ENCODE results near the gene MRPL34.
A peak's percentile ranks its signal among the peaks of the same experiment; 100 is the strongest.

MRPL34 gene

GRCh38 chr19:17309198-17309964 lies 3.7 kb downstream of the MRPL34 start, which contains the start of gene DDA1:
Gene DDA1 (plus strand): TSS chr19:17309563. CDS start chr19:17309655, 92 bp downstream.
- peak; percentile 100 for DNase-seq (ENCODE audit: low read depth)
- no peak for TF ChIP-seq CTCF (IDR thresholded peaks at IDR 0.05; ENCODE audit: insufficient read depth, low read depth, low read length, missing control alignments)
- H3K4me3 ChIP-seq (ENCODE audit: low read depth, low read length), result peak within 1 kb of the TSS; percentile 95

- H3K4me3 ChIP-seq (ENCODE audit: low read depth, low read length), result peak overlapping the region; percentile 95
- no peak for TF ChIP-seq CTCF (IDR thresholded peaks at IDR 0.05; ENCODE audit: insufficient read depth, low read depth, low read length, missing control alignments)
- DNase-seq (ENCODE audit: low read depth), result no peak
Measured at GRCh38 chr19:17309965-17310461, 4.3 kb downstream of the MRPL34 start.

- TF ChIP-seq CTCF (IDR thresholded peaks at IDR 0.05; ENCODE audit: insufficient read depth, low read depth, low read length, missing control alignments), result no peak
- no peak overlapping the region for H3K4me3 ChIP-seq (ENCODE audit: low read depth, low read length)
- DNase-seq (ENCODE audit: low read depth), result no peak
Measured at GRCh38 chr19:17311455-17312188, 6.0 kb downstream of the MRPL34 start.

- TF ChIP-seq CTCF (IDR thresholded peaks at IDR 0.05; ENCODE audit: insufficient read depth, low read depth, low read length, missing control alignments), result no peak
- no peak overlapping the region for H3K4me3 ChIP-seq (ENCODE audit: low read depth, low read length)
- no peak for DNase-seq (ENCODE audit: low read depth)
Measured at GRCh38 chr19:17312189-17313113, 6.8 kb downstream of the MRPL34 start.

DNA sequence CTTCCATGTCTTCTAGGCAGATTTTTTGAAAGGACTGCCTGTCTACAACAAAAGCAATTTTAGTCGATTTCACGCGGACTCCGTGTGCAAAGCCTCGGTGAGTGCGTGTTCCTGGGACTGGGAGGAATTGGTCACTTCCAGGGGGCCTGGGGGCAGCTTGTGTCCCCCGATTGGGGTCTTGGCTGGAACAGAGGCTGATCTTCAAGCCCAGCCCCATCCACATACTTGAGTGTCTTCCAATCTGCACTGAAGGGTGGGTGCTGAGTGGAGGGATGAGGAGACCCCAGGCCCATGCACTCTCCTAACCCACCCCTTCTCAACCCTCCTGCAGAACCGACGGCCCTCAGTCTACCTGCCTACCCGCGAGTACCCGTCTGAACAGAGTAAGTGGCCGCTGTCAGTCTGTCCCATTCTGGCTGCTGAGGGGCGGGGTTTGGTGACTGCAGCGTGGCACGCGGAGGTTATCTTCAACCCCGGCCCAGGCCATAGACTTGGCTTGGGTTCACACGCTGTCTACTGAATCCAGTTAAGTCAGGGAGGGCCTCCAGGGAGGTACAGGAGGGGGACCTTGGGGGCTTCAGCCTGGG lies 8.4 kb downstream of the MRPL34 start:
- H3K4me3 ChIP-seq (ENCODE audit: low read depth, low read length), result no peak overlapping the region
- TF ChIP-seq CTCF (IDR thresholded peaks at IDR 0.05; ENCODE audit: insufficient read depth, low read depth, low read length, missing control alignments), result no peak
- DNase-seq (ENCODE audit: low read depth), result no peak

- TF ChIP-seq CTCF (IDR thresholded peaks at IDR 0.05; ENCODE audit: insufficient read depth, low read depth, low read length, missing control alignments), result no peak
- H3K4me3 ChIP-seq (ENCODE audit: low read depth, low read length), result no peak overlapping the region
- no peak for DNase-seq (ENCODE audit: low read depth)
Measured at GRCh38 chr19:17318966-17319365, 13.3 kb downstream of the MRPL34 start.

Measured in GM12865 (cell line).